Aorta (tissue), 5 donors: ENCODE data around the gene SMIM28. TPM values are rescaled to one million over a fixed set of nuclear protein-coding genes. Genes with fewer than 3 reads are reported as not detected.

Experiments used
- ATAC-seq: fragments of 200-7000 bp; cut with Tn5 transposase; one replicate; pipeline ENCODE4 v1.9.1; 2022; ENCODE audit warnings: moderate library complexity; ENCODE audit not compliant: low FRiP score
- DNase-seq, 2 donors: peaks; one replicate each; pipeline ENCODE4 v3.0.0-alpha.2; 2020
- H3K27ac ChIP-seq, 2 donors: one replicate each; pipeline ENCODE4 v1.5.1; 2013; ENCODE audit warnings: low read length in 2 of 2, mild to moderate bottlenecking in 2 of 2, moderate library complexity in 2 of 2, control low read depth in 1 of 2, inconsistent platforms in 1 of 2, low read depth in 1 of 2
- H3K27me3 ChIP-seq, 2 donors: one replicate each; pipeline ENCODE4 v1.6.1; 2013; ENCODE audit warnings: control low read depth in 1 of 2, low read length in 1 of 2, mild to moderate bottlenecking in 1 of 2, moderate library complexity in 1 of 2; ENCODE audit not compliant: insufficient read depth in 2 of 2, control insufficient read depth in 1 of 2
- H3K36me3 ChIP-seq, 2 donors: one replicate each; pipeline ENCODE4 v1.6.1; 2013; ENCODE audit warnings: control low read depth in 1 of 2, low read length in 1 of 2, mild to moderate bottlenecking in 1 of 2; ENCODE audit not compliant: insufficient read depth in 2 of 2, control insufficient read depth in 1 of 2
- H3K4me1 ChIP-seq, 2 donors: one replicate each; pipeline ENCODE4 v1.6.1; 2013; ENCODE audit warnings: low read length in 2 of 2, control low read depth in 1 of 2, mild to moderate bottlenecking in 1 of 2, moderate library complexity in 1 of 2; ENCODE audit not compliant: insufficient read depth in 2 of 2, control insufficient read depth in 1 of 2
- H3K4me3 ChIP-seq, 2 donors: one replicate each; pipeline ENCODE4 v1.5.1; 2013; ENCODE audit warnings: low read length in 2 of 2, control low read depth in 1 of 2, mild to moderate bottlenecking in 1 of 2
- H3K9me3 ChIP-seq: one replicate; pipeline ENCODE4 v1.6.1; 2013; ENCODE audit warnings: mild to moderate bottlenecking, low read length; ENCODE audit not compliant: control insufficient read depth
- WGBS, 2 donors: extraction: QIAGEN DNeasy Blood & Tissue Kit; methylation state at CpG; one replicate each; pipeline ENCODE4 v1.1.7; 2013; 5-methylcytosine and 5-hydroxymethylcytosine counted together
- intact Hi-C, 2 donors: fragments of 100-400 bp; cut with DNase I; formaldehyde crosslinking; loops; one replicate each; pipeline versions ENCODE4 v1.14.2 to v1.15.0; 2022
- polyA plus RNA-seq, 2 donors: library from polyadenylated mRNA; stranded (reverse); fragments of 200-250 nt; gene quantifications; one replicate each; pipeline ENCODE4 v1.2.3, GENCODE V29; 2013
- total RNA-seq, 2 donors: library from RNA; stranded (reverse); fragmentation: NEBNext Ultra II Directional; extraction: Animal tissue kit (Norgen Biotek cat#: 25700); gene quantifications; one replicate each; pipeline ENCODE4 v1.2.1, GENCODE V29; 2021
- donor health status: healthy with polysubstance abuse.
- donor health status: Bipolar disorder and iron deficiency.
- donor health status: DM: no; HTN: no; CAD: no.
- donor health status: DM: no; HTN: no; CAD: no.
- donor health status: DM: yes; HTN: yes; CAD: no.

The SMIM28 gene
- total and polyA plus RNA-seq, 4 donors: not detected

DNA sequence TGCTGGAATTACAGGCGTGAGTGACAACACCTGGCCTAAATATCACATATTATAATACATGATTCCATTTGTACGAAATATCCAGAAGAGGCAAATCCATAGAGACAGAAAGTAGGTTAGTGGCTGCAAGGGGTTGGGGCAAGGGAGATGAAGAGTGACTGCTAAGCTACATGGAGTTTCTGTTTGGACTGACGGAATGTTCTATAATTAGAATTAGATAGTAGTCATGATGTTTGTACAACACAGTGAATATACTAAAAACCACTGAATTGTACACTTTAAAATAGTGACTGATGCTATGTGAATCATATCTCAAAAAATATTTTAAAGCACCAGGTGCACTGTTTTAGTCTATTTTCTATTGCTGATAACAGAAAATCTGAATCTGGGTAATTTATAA is 22.6 kb downstream of the SMIM28 start:
- Histone ChIP-seq H3K4me3 (no peak overlapping the region), H3K4me1 (no peaks in the 10 kb centered on the region), H3K27me3 (no peaks in the 10 kb centered on the region), H3K27ac (no peak overlapping the region), H3K9me3 (no peaks in the 10 kb centered on the region), H3K36me3 (no peaks in the 10 kb centered on the region)
- no peak for DNase-seq
- 70 to 76% methylated on average over 3 of the region's 3 CpGs for WGBS, 2 donors
- intact Hi-C loops: loop anchor here (10.0 kb wide), 1 partner anchor 286 kb away; no protein-coding TSS in a partner anchor
- ATAC-seq: no peak

DNA sequence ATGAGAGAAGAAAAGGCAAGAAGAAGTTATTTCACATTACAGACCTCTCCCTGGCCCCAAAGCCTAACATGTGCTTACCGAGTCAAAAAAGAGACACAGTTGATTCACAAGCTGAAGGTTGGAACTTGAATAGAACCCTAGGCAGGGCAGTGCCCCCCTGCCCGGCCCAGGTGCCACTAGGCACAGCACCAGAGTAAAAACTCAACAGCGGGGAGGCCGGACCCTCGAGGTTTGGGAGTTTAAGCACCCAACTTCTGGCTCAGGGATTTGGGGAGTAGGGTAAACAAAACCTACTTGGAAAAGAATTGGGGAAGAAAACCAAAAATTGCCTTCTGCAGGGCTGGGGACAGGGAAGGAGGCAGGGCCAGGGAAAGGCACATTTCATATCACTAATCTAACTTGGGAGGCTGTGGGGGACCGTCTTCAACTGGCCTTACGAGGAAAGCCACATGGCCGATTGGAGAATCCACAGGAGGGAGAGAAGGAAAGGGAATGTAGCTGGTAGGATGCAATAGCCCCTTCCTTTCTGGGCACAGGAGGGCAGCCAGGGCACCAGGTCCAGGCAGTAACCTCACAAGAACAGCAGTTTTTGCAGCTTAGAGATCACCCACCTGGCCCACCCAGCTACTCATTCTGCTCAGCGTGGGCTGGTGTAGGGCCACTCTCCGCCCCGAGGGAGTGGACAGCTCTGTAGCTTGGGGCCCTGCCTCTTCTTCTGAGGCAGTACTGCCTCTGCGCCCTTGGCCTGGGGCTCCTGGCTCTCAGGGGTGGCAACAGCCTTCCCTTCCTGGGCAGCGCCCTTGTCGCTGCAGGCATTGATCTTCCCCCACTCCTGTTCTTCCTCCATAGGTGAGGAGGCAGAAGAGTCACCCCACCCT is 24.5 kb downstream of the SMIM28 start:
- ATAC-seq (no peak), DNase-seq (no peak)
- H3K9me3 ChIP-seq: no peaks in the 10 kb centered on the region
- 93 to 95% methylated on average over 14 of the region's 14 CpGs for WGBS, 2 donors
- intact Hi-C loops: loop anchor here (10.0 kb wide), 1 partner anchor 287 kb away; no protein-coding TSS in a partner anchor
- H3K4me3 ChIP-seq: no peak overlapping the region
- no peaks in the 10 kb centered on the region for H3K27me3 ChIP-seq
- no peak overlapping the region for H3K27ac ChIP-seq
- H3K36me3 ChIP-seq: no peaks in the 10 kb centered on the region
- no peaks in the 10 kb centered on the region for H3K4me1 ChIP-seq

DNA sequence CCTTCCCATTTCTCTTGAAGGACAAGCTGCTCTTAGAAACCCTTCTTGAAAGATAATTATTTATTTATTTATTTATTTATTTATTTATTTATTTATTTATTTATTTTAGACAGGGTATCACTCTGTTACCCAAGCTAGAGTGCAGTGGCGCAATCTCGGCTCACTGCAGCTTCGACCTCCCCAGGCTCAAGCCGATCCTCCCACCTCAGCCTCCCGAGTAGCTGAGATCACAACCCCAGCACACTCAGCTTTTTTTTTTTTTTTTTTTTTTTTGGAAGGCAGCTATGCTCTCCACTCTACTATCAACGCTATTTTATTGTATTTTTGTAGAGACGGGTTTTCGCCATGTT is 25.1 kb downstream of the SMIM28 start:
- DNase-seq: no peak
- no peak for ATAC-seq
- H3K4me3 ChIP-seq: no peak overlapping the region
- no peaks in the 10 kb centered on the region for H3K4me1 ChIP-seq
- no peaks in the 10 kb centered on the region for H3K27me3 ChIP-seq
- no peak overlapping the region for H3K27ac ChIP-seq
- H3K9me3 ChIP-seq: no peaks in the 10 kb centered on the region
- H3K36me3 ChIP-seq: peaks cover 0 to 3% of the 10 kb centered on the region in 2 donors
- WGBS, 2 donors: 88 to 89% methylated on average over 8 of the region's 8 CpGs
- intact Hi-C loops: loop anchor here (10.0 kb wide), 1 partner anchor 288 kb away; no protein-coding TSS in a partner anchor

DNA sequence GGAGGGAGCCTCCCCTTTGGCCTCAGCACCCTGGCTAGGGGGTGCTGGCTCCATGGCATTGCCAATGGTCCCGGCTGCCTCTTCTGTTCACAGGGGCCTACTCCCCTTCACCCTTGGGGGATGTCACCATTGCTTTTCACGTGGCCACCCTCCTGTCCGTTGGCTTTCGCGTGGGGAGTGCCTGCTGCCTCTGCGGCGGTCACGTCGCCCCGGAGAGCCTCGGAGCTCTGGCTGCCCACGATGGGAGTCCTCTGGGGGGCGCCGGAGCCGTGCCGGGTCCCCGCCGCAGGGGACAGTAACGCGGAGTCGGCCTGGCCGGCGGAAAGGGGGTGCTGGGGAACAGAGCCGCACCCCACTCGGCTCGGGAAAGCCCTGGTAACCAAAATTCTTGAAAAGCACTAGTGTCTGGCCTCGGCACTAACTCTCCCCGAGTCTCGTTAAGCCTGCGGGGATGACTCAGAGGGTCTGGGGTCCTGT is 25.7 kb downstream of the SMIM28 start:
- Histone ChIP-seq H3K4me3 (peak overlapping the region; percentile 24 to 90), H3K27me3 (no peaks in the 10 kb centered on the region), H3K9me3 (no peaks in the 10 kb centered on the region), H3K36me3 (peaks cover 2 to 5% of the 10 kb centered on the region in 2 donors), H3K27ac (peak overlapping the region; percentile 33 to 94), H3K4me1 (no peaks in the 10 kb centered on the region)
- WGBS, 2 donors: 0% methylated on average over 30 of the region's 30 CpGs
- DNase-seq: peak; percentile 55 to 81
- ATAC-seq: peak; percentile 67
- intact Hi-C loops: loop anchor here (10.0 kb wide), 1 partner anchor 289 kb away; no protein-coding TSS in a partner anchor

DNA sequence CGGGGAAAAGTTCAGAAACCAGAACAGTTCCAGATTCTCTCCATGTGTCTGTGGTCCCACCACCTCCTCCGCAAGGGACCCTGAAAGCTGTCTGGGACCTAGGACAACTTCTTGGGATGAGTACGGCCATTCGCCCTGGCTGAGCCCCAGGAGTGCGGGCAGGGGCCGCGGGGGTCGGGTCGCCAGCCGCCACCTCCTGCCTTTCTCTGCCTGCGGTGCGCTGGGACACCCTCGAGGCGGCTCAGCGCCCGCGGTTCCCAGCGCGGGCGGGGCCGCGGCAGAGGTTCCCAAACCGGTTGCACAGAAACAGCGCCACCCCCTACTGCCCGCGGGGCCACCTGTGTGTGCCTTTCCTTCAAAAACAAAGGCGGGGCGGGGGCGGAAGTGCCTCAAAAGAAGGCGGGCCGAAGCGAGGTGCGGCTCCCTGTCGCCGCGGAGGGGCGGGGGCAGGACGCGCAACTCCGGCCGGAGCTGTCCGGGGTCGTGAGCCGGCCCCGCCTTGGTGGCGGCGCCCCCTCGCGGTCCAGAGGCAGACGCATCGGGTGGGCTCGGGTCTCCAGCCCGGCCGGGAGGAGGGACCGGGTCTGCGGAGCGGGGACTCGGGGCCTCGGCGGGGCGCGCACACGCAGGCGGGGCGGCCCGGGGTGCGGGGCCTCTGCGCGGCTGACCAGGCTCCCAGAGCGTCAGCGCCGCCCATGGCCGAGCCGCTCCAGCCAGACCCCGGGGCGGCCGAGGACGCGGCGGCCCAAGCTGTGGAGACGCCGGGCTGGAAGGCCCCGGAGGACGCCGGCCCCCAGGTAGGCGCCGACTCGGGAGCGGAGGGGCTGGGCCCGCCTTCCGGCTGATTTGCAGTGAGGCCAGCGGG is 26.3 kb downstream of the SMIM28 start, which contains the start of gene HEBP2:
Gene HEBP2 (plus strand): TSS at position 423 of the 865 bp plus-strand sequence. CDS start 273 bp downstream, at position 696.
- Histone ChIP-seq H3K9me3 (no peaks in the 10 kb centered on the region), H3K4me3 (peak within 1 kb of the TSS; percentile 24 to 90), H3K27ac (peak within 1 kb of the TSS; percentile 39 to 94), H3K27me3 (no peaks in the 10 kb centered on the region), H3K4me1 (no peaks in the 10 kb centered on the region), H3K36me3 (peaks cover 5 to 8% of the 10 kb centered on the region in 2 donors)
- DNase-seq (peak; percentile 94 to 97), ATAC-seq (peak; percentile 94)
- intact Hi-C loops: loop anchor here (10.0 kb wide), 1 partner anchor 289 kb away; no protein-coding TSS in a partner anchor
- 0 to 1% methylated on average over 89 to 92 of the region's 92 CpGs for WGBS, 2 donors

DNA sequence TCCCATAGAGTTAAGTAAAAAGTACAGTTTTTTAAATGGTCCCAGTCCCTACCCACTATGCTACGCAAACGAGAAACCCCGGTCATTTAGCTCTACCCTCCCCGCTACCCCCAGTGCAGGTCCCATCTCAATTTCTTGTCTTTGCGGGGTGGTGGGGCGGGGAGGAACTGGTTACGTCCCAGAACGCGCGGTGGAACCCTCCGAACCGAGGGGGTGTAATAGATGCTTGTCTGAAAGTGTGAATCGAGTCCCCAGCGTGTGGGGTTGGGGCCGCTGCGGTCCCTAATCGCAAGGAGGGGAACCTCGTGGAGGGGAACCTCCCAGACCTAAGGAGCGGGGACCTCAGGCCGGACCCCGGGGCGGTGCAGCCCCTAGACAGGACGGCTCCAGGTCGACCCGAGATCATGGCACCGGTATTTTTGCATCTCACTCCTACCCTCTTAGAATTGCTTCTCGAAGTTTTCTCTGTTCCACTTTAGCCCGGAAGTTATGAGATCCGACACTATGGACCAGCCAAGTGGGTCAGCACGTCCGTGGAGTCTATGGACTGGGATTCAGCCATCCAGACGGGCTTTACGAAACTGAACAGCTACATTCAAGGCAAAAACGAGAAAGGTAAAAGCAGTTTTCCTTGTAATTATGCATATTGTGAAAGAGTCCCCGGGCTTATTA is 27.1 kb downstream of the SMIM28 start:
- peak overlapping the region; percentile 24 to 90 for H3K4me3 ChIP-seq
- peak in 1 of 2 donors; percentile 79 for DNase-seq
- 1 to 2% methylated on average over 35 of the region's 35 CpGs for WGBS, 2 donors
- no peaks in the 10 kb centered on the region for H3K27me3 ChIP-seq
- no peaks in the 10 kb centered on the region for H3K9me3 ChIP-seq
- H3K27ac ChIP-seq: peak overlapping the region; percentile 39 to 94
- peaks cover 5 to 9% of the 10 kb centered on the region in 2 donors for H3K36me3 ChIP-seq
- intact Hi-C loops: loop anchor here (5.0 to 10.0 kb wide), 2 partner anchors 238 to 290 kb away; no protein-coding TSS in a partner anchor
- peak; percentile 48 for ATAC-seq
- H3K4me1 ChIP-seq: no peaks in the 10 kb centered on the region

DNA sequence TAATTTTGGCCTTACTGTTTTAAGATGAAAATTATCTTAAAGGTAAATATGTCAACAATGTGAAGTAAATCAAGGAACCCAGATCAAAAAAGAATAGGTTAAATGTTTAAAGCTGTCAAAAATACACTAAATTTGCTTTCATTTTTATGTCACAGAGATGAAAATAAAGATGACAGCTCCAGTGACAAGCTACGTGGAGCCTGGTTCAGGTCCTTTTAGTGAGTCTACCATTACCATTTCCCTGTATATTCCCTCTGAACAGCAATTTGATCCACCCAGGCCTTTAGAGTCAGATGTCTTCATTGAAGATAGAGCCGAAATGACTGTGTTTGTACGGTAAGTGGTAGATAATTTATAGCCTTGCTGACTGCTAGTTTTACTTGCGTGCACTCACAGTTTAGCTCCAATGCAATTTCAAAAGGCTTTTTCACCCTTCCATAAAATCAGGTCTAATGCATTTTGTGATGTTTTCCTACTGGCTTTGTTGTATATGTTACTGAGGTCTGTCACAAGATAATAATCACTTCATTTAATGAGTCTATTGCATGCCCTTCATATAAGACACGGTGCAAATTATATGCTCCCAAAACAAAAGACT is 28.2 kb downstream of the SMIM28 start:
- Histone ChIP-seq H3K36me3 (peaks cover 5 to 9% of the 10 kb centered on the region in 2 donors), H3K9me3 (no peaks in the 10 kb centered on the region), H3K27me3 (no peaks in the 10 kb centered on the region), H3K4me1 (no peaks in the 10 kb centered on the region), H3K27ac (no peak overlapping the region), H3K4me3 (no peak overlapping the region)
- ATAC-seq: no peak
- intact Hi-C loops: loop anchor here (5.0 to 10.0 kb wide), 2 partner anchors 239 to 291 kb away; no protein-coding TSS in a partner anchor
- 85 to 88% methylated on average over 5 of the region's 5 CpGs for WGBS, 2 donors
- no peak for DNase-seq
